Upper lobe of left lung (tissue), 6 donors: ENCODE data around the gene INSRR. TPM values are rescaled to one million over a fixed set of nuclear protein-coding genes. Genes with fewer than 3 reads are reported as not detected.
A peak's percentile ranks its signal among the peaks of the same experiment; 100 is the strongest.

Experiments
- ATAC-seq, 2 donors: fragments of 200-7000 bp; cut with Tn5 transposase; one replicate each; pipeline ENCODE4 v1.9.1; 2022; ENCODE audit warnings: mild to moderate bottlenecking in 2 of 2, moderate library complexity in 2 of 2; ENCODE audit not compliant: low FRiP score in 2 of 2
- DNase-seq, 2 donors: peaks; one replicate each; pipeline ENCODE4 v3.0.0-alpha.2; 2019 to 2020
- H3K27ac ChIP-seq, 4 donors: fragments of 200-600 bp; sonication (generic); one replicate each; pipeline ENCODE4 v1.5.1; 2016 to 2019
- H3K27me3 ChIP-seq, 4 donors: fragments of 200-600 bp; sonication (generic); one replicate each; pipeline ENCODE4 v1.5.1; 2017 to 2019
- H3K36me3 ChIP-seq, 4 donors: fragments of 200-600 bp; sonication (generic); one replicate each; pipeline ENCODE4 v1.5.1; 2016 to 2019
- H3K4me1 ChIP-seq, 4 donors: fragments of 200-600 bp; sonication (generic); one replicate each; pipeline ENCODE4 v1.5.1; 2018 to 2019
- H3K4me3 ChIP-seq, 4 donors: fragments of 200-600 bp; sonication (generic); one replicate each; pipeline ENCODE4 v1.5.1; 2017 to 2019; ENCODE audit warnings: mild to moderate bottlenecking in 2 of 4, moderate library complexity in 1 of 4
- H3K9me3 ChIP-seq, 4 donors: fragments of 200-600 bp; sonication (generic); one replicate each; pipeline ENCODE4 v1.5.1; 2018 to 2019
- EP300 ChIP-seq, 4 donors: sonication (generic); formaldehyde crosslinking; IDR thresholded peaks; one replicate each; pipeline ENCODE4 v1.5.1; 2017; ENCODE audit warnings: antibody characterized with exemption in 4 of 4, control low read depth in 2 of 4
- POLR2A ChIP-seq, 4 donors: fragments of 450-650 bp; IDR thresholded peaks; one replicate each; pipeline ENCODE4 v1.5.1; 2016 to 2017; ENCODE audit warnings: antibody characterized with exemption in 4 of 4, mild to moderate bottlenecking in 2 of 4
- POLR2AphosphoS5 ChIP-seq, 2 donors: sonication (generic); formaldehyde crosslinking; IDR thresholded peaks; one replicate each; pipeline ENCODE4 v1.5.1; 2017; ENCODE audit warnings: antibody characterized with exemption in 2 of 2
- WGBS, 2 donors: methylation state at CpG; one replicate each; pipeline ENCODE4 v1.1.5; 2017 to 2018; 5-methylcytosine and 5-hydroxymethylcytosine counted together
- total RNA-seq, 6 donors: library from RNA; depleted of rRNA in 4 of 6; stranded (reverse); fragments of >200 nt in 4 of 6; gene quantifications; one replicate each; pipeline versions ENCODE4 v1.1.0 to v1.2.1, GENCODE V29; 2016 to 2021
- TF ChIP-seq, protein P1 (sequence below), 6 experiments: fragments of 450-650 bp in 4 of 6; fragments of 200-600 bp in 2 of 6; sonication (generic) in 2 of 6; IDR thresholded peaks; one replicate each; pipeline ENCODE4 v1.5.1; 2016 to 2019; ENCODE audit warnings: antibody characterized with exemption in 6 of 6
- donor health status: DM: no; HTN: no; CAD: no; lungs with moderate emphysema.
- donor health status: DM: no; HTN: yes; CAD: no; lungs with severe emphysema.

The INSRR gene
- total RNA-seq, 6 donors from 2014 or later = 0.03 to 0.22 TPM; not detected in 4

DNA sequence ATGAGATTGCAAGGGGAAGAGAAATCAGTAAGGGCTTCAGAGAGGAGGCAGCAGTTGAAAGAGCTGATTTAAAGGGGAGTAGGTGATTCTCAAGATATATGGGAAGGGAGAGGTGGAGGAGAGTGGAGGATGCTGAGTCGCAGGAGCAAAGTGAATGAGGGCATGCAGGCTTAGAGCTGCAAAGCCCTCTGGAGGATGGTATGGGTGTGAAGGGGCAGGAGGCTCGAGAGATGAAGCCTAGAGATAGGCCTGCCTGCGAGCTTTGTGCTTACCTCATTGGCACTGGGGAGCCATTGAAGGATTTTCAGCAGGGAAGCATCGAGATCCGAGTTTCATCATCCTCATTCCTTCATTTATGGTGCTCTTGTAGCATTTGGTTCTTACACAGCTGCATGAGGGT lies 26.5 kb downstream of the INSRR start:
- Histone ChIP-seq H3K27ac (no peak overlapping the region), H3K36me3 (no peaks in the 10 kb centered on the region), H3K4me1 (no peaks in the 10 kb centered on the region), H3K4me3 (no peak overlapping the region), H3K27me3 (no peaks in the 10 kb centered on the region), H3K9me3 (no peaks in the 10 kb centered on the region)
- no peak for TF ChIP-seq EP300 (IDR thresholded peaks at IDR 0.05)
- no peak for TF ChIP-seq POLR2AphosphoS5 (IDR thresholded peaks at IDR 0.05)
- TF ChIP-seq, protein P1, sequence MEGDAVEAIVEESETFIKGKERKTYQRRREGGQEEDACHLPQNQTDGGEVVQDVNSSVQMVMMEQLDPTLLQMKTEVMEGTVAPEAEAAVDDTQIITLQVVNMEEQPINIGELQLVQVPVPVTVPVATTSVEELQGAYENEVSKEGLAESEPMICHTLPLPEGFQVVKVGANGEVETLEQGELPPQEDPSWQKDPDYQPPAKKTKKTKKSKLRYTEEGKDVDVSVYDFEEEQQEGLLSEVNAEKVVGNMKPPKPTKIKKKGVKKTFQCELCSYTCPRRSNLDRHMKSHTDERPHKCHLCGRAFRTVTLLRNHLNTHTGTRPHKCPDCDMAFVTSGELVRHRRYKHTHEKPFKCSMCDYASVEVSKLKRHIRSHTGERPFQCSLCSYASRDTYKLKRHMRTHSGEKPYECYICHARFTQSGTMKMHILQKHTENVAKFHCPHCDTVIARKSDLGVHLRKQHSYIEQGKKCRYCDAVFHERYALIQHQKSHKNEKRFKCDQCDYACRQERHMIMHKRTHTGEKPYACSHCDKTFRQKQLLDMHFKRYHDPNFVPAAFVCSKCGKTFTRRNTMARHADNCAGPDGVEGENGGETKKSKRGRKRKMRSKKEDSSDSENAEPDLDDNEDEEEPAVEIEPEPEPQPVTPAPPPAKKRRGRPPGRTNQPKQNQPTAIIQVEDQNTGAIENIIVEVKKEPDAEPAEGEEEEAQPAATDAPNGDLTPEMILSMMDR (IDR thresholded peaks at IDR 0.05) = no peak
- no peak for TF ChIP-seq POLR2A (IDR thresholded peaks at IDR 0.05)
- 62 to 64% methylated on average over 5 of the region's 5 CpGs for WGBS, 2 donors
- DNase-seq (no peak), ATAC-seq (no peak)

DNA sequence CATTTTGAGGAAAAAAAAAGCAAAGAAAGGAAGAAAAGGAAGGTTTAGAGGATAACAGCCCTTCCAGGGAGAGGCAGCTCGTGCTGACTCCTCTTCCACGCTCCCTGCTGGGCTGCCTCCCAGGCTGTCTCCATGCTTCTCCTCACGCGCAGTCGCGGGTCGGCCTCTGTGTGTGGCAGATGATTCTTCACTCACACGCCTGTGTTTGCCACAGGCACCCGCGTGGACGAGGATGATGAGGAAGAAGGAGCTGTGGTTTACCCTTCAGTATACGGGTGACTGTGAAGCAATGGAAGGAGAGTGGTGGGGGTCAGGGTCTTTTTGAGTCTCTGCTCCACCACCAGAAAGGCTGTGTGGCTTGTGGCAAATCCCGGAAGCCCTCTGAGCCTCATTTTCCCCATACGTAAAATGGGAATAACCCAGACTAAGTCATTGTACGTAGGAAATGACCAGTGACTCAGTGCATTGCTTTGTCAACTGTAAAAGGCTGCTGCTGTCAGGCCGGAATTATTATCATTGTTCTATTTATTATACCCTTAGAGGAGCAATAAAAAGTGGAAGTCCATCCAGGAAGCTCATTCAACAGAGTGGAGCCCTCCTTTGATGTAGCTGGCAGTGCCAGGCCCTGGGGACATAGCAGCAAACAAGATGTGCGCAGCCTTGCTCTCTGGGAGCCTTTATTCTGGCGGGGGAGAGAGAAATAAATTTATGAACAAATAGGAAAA lies 30.4 kb downstream of the INSRR start:
- ATAC-seq (no peak), DNase-seq (peak in 1 of 2 donors; percentile 52)
- Histone ChIP-seq H3K27me3 (no peaks in the 10 kb centered on the region), H3K4me1 (no peaks in the 10 kb centered on the region), H3K9me3 (no peaks in the 10 kb centered on the region), H3K27ac (no peak overlapping the region), H3K36me3 (no peaks in the 10 kb centered on the region), H3K4me3 (no peak overlapping the region)
- 65 to 70% methylated on average over 18 of the region's 18 CpGs for WGBS, 2 donors
- TF ChIP-seq POLR2AphosphoS5 (IDR thresholded peaks at IDR 0.05) (no peak), POLR2A (IDR thresholded peaks at IDR 0.05) (no peak), EP300 (IDR thresholded peaks at IDR 0.05) (no peak)
- TF ChIP-seq, protein P1 (IDR thresholded peaks at IDR 0.05) = no peak

DNA sequence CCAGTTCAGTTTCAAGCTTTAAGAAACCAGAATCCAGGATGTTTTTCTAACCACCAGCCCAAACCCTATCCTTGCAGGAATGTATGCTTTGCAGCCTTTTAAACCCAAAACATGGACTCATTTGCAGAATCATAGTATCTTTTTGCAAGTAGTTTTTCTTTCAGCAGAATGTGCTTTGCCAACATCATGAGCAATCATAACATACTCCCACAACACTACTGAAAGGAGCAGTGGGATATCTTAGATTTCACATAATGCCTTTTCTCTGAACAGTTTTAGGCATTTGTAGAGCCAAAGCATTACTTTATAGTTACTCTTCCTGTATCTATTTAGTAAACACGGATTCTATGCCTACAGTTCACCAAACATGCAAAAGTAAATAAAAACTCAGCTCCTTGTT lies 32.3 kb downstream of the INSRR start:
- 57 to 72% methylated on average over 1 of the region's 1 CpG for WGBS, 2 donors
- ATAC-seq (no peak), DNase-seq (no peak)
- Histone ChIP-seq H3K36me3 (no peaks in the 10 kb centered on the region), H3K4me3 (no peak overlapping the region), H3K4me1 (no peaks in the 10 kb centered on the region), H3K27me3 (no peaks in the 10 kb centered on the region), H3K27ac (no peak overlapping the region), H3K9me3 (no peaks in the 10 kb centered on the region)
- TF ChIP-seq POLR2A (IDR thresholded peaks at IDR 0.05) (no peak), POLR2AphosphoS5 (IDR thresholded peaks at IDR 0.05) (no peak), EP300 (IDR thresholded peaks at IDR 0.05) (no peak)
- TF ChIP-seq, protein P1 (IDR thresholded peaks at IDR 0.05) = no peak

DNA sequence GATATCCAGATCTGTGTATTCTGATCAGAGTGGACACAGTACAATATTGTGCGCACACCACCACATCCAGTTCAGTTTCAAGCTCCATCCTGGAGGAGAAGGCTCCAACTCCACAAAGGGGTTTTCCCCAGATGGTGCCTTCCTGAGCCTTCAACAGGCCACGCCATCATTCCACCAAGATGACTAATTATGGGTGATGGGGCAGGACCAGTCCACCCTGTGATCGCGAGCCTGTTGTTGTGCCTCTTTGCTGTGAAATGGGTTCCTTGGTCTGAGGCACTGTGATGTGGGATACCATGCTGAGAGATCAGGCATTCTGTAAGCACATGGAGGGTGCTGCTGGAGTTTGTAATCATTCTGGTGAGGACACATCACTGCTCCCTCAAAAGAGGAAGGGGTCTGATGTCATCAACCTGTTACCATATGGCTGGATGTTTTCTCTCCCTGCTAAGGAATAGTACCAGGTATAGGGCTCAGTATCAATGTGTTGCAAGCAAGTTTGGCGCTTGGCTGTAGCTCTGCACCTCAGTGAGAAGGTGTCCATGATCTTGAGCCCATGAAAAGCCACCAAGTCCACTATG lies 35.6 kb downstream of the INSRR start:
- H3K4me3 ChIP-seq = no peak overlapping the region
- TF ChIP-seq POLR2A (IDR thresholded peaks at IDR 0.05) = no peak
- TF ChIP-seq, protein P1 (IDR thresholded peaks at IDR 0.05) = no peak
- TF ChIP-seq POLR2AphosphoS5 (IDR thresholded peaks at IDR 0.05) = no peak
- TF ChIP-seq EP300 (IDR thresholded peaks at IDR 0.05) = no peak
- H3K27me3 ChIP-seq = no peaks in the 10 kb centered on the region
- H3K4me1 ChIP-seq = no peaks in the 10 kb centered on the region
- ATAC-seq (no peak), DNase-seq (no peak)
- no peaks in the 10 kb centered on the region for H3K9me3 ChIP-seq
- H3K27ac ChIP-seq = no peak overlapping the region
- 84 to 86% methylated on average over 3 to 5 of the region's 5 CpGs for WGBS, 2 donors
- H3K36me3 ChIP-seq = no peaks in the 10 kb centered on the region

DNA sequence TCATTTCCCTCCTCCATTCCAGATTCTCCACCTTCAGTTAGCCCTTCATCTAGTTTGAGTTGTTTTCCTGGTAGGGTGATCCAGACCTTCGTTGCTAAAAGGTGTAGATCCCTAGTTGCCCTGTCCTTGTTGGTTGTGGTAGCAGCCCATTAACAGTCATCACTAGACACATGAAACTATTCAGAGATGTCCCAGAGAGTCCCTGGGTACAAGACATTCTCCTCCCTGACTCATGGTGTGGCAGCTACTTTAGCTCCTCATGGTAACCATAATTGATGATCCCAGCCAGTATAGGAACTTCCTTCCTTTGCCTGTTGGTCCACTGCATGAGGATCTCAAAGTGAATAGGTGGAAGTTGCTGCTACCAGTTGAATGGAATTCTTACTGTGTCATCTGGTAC lies 36.2 kb downstream of the INSRR start:
- H3K27me3 ChIP-seq = no peaks in the 10 kb centered on the region
- WGBS, 2 donors = 70 to 75% methylated on average over 1 of the region's 1 CpG
- H3K4me3 ChIP-seq = no peak overlapping the region
- no peak overlapping the region for H3K27ac ChIP-seq
- no peaks in the 10 kb centered on the region for H3K36me3 ChIP-seq
- DNase-seq = no peak
- no peaks in the 10 kb centered on the region for H3K4me1 ChIP-seq
- H3K9me3 ChIP-seq = no peaks in the 10 kb centered on the region
- no peak for ATAC-seq
- no peak for TF ChIP-seq EP300 (IDR thresholded peaks at IDR 0.05)
- TF ChIP-seq, protein P1 (IDR thresholded peaks at IDR 0.05) = no peak
- TF ChIP-seq POLR2AphosphoS5 (IDR thresholded peaks at IDR 0.05) = no peak
- TF ChIP-seq POLR2A (IDR thresholded peaks at IDR 0.05) = no peak
